Testis (tissue), 2 donors: ENCODE data around the gene SLC41A3.
"Not testable (repeated sequence)": the region's sequence is repeated elsewhere in the genome, so short reads cannot be mapped to it uniquely, and the experiment has no call there.

Experiments used
- POLR2A ChIP-seq: fragments of 450-650 bp; IDR thresholded peaks from one replicate; pipeline ENCODE4 v1.6.1; 2017; ENCODE audit warnings: antibody characterized with exemption, mild to moderate bottlenecking, moderate library complexity
- TF ChIP-seq, protein P1 (sequence below), 3 experiments: fragments of 450-650 bp in 2 of 3; fragments of 200-600 bp in 1 of 3; sonication (generic) in 1 of 3; IDR thresholded peaks; one replicate each; pipeline ENCODE4 v1.5.1; 2016 to 2019; ENCODE audit warnings: antibody characterized with exemption in 3 of 3, mild to moderate bottlenecking in 2 of 3, moderate library complexity in 1 of 3

DNA sequence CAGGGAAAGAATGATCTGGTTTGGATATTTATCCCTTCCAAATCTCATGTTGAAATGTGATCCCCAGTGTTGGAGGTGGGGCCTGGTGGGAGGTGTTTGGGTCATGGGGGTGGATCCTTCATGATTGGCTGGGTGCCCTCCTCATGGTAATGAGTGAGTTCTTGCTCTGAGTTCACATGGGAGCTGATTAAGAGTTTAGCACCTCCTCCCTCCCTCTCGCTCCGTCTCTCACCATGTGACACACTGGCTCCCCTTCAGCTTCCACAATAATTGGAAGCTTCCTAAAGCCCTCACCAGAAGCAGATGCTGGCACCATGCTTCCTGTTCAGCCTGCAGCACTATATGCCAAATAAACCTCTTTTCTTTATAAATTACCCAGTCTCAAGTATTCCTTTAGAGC is 45.1 kb downstream of the SLC41A3 start:
- TF ChIP-seq, protein P1, sequence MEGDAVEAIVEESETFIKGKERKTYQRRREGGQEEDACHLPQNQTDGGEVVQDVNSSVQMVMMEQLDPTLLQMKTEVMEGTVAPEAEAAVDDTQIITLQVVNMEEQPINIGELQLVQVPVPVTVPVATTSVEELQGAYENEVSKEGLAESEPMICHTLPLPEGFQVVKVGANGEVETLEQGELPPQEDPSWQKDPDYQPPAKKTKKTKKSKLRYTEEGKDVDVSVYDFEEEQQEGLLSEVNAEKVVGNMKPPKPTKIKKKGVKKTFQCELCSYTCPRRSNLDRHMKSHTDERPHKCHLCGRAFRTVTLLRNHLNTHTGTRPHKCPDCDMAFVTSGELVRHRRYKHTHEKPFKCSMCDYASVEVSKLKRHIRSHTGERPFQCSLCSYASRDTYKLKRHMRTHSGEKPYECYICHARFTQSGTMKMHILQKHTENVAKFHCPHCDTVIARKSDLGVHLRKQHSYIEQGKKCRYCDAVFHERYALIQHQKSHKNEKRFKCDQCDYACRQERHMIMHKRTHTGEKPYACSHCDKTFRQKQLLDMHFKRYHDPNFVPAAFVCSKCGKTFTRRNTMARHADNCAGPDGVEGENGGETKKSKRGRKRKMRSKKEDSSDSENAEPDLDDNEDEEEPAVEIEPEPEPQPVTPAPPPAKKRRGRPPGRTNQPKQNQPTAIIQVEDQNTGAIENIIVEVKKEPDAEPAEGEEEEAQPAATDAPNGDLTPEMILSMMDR (IDR thresholded peaks at IDR 0.05), result not testable (repeated sequence)
- TF ChIP-seq POLR2A, result not testable (repeated sequence)
